Stimulated activated naive CD4-positive, alpha-beta T cell (primary cell): ENCODE measurements around the gene SLC1A5.
"Not testable (repeated sequence)": the region's sequence is repeated elsewhere in the genome, so short reads cannot be mapped to it uniquely, and the experiment has no call there.

Experiments
- DNase-seq, 6 experiments: peaks; one replicate each; lab custom pipeline; 2025; lab: John Stamatoyannopoulos, UW

The SLC1A5 gene

DNA sequence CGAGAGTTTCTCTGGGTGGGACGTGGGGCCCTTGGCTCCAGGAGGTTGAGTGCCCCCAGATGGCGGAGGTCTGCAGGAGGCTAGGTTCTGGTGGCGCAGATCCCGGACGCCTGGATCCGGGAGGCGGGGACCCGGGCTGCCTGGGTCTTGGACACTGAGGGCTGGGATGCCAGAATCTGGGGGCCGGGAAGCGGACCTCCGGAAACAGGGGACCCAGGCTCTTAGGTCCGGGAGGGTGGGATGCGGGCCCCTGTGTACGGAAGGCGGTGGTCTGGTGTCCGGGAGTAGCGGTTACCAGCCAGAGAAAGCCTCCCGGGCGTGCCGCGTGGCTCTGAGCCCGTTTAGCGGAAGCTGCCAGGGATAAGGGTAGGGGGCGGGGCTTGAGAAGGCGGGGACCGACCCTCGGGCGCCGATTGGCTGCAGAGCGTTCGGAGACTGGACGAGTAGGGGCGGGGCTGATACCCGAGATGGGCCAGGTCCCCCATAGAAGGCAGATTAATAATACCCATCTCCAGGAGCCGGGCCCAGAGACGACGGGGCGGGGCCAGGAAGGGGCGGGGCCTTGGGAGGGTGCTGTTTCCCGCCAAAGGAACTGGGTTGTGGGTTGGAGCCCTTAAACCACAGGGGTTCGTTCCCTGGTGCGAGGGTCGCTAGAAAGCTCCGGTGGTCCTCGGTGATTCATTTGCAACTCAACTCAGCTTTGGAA lies at the start of gene SLC1A5:
Gene SLC1A5 (minus strand): TSS at position 333 of the 706 bp plus-strand sequence. CDS start 629 bp downstream, outside the sequence.
- DNase-seq, result peak; percentile 74 to 94 (median 84)

DNA sequence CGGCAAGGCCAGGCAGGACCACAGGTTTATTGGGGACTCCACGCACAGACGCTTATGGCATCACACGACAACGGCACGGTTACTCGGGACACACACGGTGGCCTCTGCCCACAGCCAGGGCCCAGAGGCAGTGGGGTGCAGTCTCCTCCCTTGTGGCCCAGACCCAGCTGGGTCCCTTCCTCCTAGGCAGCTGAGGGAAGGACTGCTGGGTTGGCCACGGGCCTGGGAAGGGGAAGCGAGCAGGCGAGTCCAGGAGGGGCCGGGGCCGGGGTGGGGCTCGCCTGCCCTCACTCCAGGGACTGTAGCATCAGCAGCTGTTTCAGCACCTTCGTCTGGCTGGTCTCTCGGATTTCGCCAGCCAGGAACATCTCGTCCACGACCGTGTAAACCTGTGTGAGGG lies 49.8 kb upstream of the SLC1A5 start:
- DNase-seq, result no peak

DNA sequence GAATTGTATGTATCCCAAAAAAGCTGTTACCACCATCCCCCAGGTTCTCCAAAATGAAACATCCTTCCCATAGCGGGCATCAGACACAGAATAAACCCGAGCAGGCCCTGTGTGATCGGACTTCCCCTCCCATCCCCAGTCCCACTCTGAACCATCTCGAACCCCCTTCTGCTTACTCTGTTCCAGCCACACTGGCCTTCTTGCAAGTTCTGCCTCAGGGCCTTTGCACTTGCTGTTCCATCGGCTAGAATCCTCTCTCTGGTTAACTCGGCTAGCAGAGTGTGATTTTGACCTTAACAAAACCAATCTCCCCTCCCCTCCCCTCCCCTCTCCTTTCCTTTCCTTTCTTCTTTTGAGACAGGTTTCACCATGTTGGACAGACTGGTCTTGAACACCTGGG lies 46.6 kb upstream of the SLC1A5 start:
- no peak for DNase-seq

DNA sequence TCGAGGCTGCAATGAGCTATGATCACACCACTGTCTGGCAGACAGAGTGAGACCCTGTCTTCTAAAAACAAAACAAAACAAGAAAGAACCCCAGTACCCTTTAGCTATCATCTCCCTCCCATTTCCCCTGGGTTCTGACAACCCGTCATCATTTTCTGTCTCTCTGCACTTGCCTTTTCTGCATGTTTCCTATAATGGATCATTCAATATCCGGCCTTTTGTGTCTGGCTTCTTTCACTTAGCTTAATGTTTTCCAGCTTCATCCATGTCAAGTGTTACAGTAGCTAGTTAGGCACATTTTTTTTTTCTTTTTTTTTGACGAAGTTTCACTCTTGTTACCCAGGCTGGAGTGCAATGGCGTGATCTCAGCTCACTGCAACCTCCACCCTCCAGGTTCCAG lies 45.7 kb upstream of the SLC1A5 start:
- DNase-seq, result no peak

DNA sequence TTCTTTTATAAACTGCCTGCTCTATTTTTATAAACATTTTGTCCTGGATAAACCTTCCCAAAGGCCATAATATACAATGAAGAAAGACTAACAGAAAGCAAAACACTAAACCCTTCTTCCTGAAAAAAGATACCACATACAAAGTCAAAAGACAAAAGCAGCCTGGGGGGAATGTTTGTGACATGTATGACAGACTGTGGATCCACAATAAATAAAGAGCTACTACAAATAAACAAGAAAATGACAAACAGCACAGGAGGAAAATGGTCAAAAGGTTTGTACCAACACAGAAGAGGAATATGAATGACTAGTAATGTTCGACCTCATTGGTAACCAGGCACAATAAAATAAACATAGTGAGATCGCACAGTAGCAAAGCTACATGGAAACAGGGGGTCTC lies 42.5 kb upstream of the SLC1A5 start:
- DNase-seq, result no peak

DNA sequence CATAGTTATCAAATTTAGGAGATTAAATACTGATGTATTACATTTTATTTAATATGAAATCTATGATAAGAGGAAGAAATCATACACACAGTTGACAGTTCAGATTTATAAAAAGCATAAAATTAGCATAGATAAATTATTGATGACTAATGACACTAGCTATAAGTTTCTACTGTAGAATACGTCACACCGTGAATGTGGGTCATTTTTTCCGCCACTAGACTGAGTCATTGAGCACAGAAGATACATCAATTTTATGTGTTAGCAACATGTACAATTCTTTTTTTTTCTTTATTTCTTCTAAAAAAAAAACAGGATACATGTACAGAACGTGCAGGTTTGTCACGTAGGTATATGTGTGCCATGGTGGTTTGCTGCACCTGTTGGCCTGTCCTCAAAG lies 40.1 kb upstream of the SLC1A5 start:
- DNase-seq, result no peak

DNA sequence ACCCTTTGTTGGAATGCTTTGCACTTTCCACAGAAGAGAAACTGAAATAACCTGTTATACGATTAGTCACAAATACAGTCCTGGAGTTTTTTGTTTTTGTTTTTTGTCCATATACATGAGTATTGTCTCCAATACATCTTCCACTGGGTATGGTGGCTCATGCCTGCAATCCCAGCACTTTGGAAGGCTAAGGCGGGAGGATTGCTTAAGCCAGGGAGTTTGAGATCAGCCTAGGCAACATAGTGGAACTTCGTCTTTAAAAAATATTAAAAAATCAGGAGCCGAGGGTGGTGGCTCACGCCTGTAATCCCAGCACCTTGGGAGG lies 37.3 kb upstream of the SLC1A5 start:
- no peak for DNase-seq

DNA sequence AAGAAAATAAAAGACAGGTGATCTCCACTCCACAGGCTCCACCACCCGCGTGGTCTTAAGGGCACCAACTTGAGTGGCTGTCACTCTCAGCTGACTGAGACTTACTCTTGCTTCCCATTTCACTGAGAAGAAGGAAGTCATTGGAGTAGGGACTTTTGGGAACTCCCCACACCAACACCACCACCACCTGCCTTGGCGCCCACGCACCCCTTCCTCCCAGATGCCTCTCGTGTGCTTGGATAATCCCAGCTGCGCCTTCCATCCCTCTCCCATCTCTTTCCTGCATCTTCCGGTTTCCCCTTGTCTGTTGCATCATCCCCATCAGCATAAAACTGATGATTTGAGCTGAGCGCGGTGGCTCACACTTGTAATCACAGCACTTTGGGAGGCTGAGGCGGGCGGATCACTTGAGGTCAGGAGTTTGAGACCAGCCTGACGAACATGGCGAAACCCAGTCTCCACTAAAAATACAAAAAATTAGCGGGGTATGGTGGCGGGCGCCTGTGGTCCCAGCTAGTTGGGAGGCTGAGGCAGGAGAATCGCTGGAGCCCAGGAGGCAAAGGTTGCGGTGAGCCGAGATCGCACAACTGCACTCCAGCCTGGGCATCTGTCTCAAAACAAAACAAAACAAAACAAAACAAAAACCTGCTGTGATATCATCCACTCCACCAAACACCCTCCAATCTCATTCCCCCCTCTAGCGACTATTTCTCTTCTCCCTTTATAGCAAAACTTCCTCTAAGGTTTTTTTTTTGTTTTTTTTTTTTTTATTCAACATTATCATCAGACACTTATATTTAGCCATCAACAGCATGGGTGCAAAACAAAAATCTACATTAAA lies 36.7 kb upstream of the SLC1A5 start:
- DNase-seq, result peak in 1 of 6 experiments; percentile 13

DNA sequence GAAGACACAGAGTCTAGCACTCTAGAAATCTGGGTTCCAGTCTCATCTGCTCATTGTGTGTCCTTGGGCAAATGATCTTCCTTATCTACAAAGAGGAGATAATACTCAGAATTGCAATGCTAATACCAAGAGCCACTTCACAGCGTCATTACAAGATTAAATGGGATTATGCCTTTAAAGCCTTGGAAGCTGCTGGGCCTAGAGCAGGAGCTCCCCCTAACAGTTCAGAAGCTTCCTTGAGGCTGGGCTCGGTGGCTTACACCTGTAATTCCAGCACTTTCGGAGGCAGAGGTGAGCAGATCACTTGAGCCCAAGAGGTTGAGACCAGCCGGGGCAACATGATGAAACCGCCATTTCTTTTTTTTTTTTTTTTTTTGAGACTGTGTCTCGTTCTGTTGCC lies 34.7 kb upstream of the SLC1A5 start:
- DNase-seq, result no peak

DNA sequence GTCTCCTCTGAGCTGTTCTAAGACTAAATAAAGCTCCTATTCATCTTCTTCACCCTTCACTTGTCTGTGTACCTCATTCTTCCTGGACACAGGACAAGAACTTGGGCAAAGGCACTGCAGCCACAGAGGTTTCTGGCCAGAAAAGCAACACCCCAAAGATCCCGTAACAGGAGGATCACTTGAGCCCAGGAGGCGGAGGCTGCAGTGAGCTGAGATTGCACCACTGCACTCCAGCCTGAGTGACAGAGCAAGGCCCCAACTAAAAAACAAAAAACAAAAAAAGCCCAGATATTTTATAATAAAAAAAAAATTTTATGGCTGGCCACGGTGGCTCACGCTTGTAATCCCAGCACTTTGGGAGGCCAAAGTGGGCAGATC lies 34.0 kb upstream of the SLC1A5 start:
- not testable (repeated sequence) for DNase-seq

DNA sequence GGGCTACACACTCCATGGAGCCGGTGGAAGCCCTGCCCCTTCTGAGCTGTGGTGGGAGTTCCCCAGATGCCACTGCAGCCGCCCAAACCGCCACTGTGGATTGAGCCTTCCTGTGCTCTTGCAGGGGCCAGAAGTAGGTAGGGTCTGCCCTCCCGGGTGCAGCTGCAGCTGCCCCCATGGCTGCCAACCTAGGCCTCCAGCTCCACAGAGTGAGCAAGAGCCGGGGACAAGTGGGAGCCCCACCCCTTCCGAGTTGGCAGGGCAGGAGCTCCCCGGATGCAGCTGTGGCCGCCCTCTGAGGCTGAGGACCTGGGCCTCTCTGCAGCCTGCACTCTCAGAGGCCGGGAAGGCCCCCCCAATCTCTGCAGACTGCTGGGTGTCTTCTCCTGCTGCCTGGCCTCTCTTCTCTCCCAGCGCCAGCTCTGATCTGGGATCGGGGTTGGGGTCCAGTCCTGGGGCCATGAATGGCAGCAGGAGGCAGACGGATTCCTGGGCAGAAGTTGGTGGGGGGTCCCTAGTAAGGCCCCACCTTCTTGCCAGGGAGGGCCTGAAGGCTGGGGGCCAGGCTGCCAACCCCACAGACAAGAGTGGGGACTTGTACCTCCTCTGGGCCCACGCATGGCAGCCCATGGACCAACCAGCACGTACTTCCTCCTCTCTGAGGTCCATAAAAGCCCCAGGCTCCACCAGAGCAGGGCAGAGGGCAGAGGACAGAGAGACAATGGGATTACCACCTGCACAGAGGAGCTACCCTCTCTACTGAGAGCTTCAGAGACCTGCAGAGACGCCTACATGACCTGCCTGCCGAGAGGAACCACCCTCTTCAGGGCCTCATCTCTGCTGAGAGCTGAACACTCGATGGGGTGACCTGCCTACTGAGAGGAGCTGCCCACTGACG lies 33.4 kb upstream of the SLC1A5 start:
- peak; percentile 25 to 62 (median 37) for DNase-seq

DNA sequence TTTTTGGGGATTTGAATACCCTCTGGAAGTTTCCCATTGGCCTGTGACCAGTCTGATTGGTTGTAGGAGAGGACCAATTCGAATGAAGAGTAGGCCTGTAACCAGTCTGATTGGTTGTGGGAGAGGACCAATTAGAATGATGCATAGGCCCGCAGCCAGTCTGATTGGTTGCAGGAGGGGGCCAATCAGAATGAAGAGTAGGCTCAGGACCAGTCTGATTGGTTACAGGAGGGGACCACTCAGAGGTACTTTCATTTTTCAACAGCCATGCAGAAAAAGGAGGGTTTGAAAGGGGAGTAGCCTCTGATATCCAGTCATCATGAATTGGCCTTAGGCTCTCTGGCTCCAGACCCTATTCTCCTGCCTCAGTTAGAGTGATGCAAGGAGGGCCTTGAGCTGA lies 30.4 kb upstream of the SLC1A5 start:
- no peak for DNase-seq

DNA sequence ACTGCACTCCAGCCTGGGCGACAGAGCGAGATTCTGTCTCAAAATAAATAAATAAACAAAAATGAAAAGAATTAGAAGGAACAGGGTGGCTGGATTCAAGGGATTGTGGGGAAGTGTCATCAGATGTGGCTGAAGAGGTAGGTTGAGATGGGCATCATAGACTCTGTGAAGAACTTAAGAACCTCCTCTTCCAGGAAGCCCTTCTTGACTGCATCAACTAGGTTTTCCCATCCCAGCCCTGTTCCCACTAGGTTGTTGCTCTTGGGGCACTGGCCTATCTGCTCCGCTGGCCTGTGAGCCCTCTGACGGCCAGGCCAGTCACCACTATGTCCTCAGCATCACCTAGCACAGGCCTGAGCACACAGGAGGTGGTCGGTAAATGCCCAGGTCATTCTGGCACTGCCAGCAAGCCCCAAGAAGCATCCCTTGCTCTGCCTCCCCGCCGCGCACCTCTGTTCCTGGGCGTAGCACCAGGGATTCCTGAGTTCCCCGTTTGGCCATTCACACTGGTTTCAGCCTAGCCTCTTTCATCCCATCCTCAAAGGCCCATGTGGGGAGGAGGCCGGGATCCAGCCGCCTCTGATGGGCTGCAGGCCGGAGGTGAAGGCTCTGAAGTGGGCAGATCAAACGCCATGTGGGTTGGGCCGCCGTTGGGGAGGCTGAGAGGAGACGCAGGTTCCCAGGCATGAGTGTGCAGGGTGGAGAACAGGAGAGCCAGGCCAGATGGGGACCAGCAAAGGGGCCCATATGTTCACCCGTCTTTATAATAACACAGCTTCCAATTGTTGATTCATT lies 27.6 kb upstream of the SLC1A5 start:
- DNase-seq, result no peak

DNA sequence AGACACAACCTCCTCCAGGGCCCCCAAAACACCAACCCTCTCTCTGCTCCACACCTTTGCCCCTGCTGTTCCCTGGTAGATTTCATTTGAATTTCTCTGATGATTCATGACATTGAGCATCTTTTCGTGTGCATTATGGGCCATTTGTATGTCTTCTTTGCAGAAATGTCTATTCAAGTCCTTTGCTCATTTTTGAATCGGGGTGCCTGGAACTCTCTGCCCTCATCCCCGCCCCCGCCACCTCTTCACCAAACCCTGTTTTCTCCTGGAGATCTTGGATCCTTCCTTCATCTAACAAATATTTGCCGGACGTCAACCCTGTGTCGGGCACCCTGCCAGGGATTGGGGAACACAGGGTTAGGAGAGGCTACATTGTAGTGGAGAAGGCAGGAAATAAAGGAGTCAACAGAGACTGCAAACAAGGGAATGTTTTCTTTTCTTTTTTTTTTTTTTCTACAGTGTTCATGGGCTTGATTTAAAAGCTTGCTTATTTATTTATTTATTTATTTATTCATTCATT lies 25.5 kb upstream of the SLC1A5 start:
- DNase-seq, result no peak

DNA sequence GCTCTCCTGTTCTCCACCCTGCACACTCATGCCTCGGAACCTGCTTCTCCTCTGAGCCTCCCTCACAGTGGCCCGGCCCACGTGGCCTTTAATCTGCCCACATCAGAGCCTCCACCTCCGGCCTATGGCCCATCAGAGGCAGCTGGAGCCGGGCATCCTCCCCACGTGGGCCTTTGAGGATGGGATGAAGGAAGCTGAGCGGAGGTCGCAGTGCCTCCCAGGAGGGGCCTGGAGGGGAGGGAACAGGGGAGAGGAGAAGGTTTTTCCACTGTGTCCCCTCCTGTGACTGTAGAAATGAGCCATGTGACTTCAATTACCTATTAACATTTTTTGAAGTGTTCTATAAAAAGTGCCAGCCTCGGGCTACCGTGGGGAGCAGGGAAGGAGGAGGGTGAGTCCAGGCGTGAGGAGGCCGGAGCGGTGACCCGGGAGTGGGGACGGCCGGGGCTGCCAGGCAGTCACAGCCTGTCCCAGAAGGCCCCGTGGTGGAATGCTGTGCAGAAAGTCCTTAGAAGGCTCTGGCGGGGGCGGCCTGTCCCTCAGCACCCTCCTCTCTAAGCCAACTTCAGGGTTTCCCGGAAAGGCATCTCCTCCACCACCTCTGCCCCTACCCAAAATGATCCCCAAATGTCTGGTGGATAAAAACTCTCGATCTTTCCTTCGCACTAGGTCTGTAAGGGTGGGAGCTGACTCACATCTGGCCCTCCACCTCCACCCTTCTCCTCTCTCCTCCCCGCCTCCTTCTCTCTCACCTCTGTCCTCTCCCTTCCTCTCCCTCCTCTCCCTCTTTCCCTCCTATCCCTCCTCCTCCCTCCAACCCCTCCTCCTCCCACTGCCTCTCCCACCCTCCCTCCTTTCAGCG lies 24.8 kb upstream of the SLC1A5 start:
- no peak for DNase-seq

DNA sequence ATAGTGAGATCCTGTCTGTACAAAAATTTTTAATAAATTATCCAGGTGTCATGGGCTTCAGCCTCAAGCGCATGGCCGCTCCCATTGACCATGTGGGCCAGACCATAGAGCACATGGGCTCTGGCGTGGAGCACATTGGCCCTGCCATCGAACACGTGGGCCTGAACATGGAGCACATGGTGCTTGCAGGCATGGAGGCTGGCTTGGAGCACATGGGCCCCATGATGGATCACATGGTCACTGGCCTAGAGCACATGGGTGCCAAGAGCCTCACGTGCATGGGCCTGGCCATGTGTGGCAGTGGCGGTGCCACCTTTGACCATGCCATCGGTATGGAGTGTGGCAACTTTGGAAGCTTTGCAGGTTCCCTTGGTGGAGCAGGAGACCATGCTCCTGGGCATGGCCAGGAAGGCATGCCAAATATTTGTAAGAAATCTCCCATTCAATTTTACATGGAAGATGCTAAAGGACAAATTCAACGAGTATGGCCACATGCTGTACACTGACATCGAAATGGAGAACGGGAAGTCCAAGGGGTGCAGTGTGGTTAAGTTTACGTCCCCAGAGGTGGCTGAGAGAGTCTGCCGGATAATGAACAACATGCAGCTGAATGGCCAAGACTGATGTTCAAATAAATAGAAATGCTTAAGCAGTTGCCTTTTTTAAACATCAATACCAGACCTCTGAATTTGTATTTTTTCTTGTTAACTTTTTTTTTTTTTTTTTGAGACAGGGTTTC lies 21.3 kb upstream of the SLC1A5 start:
- DNase-seq, result no peak

DNA sequence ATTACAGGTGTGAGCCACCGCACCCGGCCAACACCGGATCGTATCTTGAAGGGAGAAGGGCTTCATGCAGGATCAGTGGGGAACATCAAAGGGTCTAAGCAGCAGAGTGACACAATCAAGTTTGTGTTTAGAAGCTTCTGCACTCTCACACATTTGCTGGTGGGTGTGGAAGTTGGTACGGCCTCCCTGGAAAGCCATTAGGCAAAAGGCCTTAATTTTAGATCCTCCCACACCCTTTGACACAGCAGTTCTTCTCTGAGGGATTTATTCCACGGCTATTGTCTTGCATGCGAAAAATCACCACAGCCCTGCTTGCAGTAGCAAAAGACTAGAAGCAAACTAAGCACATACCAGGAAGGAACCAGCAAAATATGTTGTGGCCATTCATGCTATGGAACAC lies 18.3 kb upstream of the SLC1A5 start:
- DNase-seq, result no peak

DNA sequence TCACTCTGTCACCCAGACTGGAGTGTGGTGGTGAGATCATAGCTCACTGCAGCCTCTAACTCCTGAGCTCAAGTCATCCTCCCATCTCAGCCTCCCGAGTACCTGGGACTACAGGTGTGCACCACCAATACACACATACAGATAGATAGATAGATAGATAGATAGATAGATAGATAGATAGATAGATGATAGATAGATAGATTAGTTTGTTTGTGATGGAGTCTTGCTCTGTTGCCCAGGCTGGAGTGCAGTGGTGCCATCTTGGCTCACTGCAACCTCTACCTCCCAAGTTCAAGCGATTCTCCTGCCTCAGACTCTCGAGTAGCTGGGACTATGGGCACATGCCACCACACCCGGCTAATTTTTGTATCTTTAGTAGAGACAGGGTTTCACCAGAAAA lies 16.0 kb upstream of the SLC1A5 start:
- DNase-seq, result not testable (repeated sequence)

DNA sequence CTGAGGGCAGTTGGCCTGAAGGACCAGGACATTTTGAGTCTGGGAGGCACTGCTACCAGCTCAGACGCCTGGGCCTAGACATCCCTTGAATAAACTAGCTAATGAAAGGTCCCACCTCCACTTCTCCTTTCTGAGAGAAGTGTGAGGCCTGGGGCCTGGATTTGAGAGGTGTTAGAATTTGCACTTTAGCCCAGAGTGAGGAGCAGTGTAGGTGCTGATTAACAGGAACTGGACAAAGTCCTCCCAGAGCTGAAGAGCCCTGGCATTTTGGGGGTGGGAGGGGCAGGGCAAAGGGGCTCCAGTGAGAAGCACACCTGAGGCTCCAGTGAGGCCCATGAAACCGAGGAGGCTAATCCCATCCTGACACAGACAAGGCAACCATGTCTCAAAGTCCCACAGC lies 15.2 kb upstream of the SLC1A5 start:
- no peak for DNase-seq

DNA sequence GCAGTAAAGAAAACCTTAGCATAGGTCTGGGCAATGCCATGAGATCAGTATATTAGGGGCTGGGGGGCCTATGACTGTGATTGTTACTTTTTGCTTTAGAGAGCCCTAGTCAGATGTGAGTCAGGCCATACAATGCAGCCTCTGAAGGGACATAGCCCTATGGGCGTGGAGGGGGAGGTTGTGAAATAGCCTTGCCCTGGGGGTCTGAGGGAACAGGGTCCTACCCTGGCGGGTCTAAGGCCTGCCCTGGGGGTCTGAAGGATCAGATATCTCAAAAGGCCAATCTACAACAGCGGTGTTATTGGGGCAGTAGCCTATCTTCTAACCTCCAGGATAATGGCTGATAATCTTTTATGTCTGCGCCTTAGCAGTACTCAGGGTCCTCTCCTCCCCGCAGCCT lies 13.8 kb upstream of the SLC1A5 start:
- no peak for DNase-seq
